ENCODE measurements around the gene SDK1.
"Not testable (repeated sequence)": the region's sequence is repeated elsewhere in the genome, so short reads cannot be mapped to it uniquely, and the experiment has no call there.

The SDK1 gene

GRCh38 chr7:4216016-4216415 is 915.0 kb downstream of the SDK1 start:
- TF ChIP-seq MYC (IDR thresholded peaks at IDR 0.05; ENCODE audit: low read depth, low read length): no peak
- TF ChIP-seq CTCF (IDR thresholded peaks at IDR 0.05; ENCODE audit: low read depth, low read length): no peak
- no peak for TF ChIP-seq MAX (IDR thresholded peaks at IDR 0.05; ENCODE audit: low read depth, low read length)
- no peak for TF ChIP-seq POLR2A (IDR thresholded peaks at IDR 0.05; ENCODE audit: extremely low read depth, insufficient read length)
- no peak for DNase-seq (ENCODE audit: low read depth)
- no peak overlapping the region for H3K4me3 ChIP-seq (ENCODE audit: low read depth, low read length)

GRCh38 chr7:4217126-4217660 is 916.1 kb downstream of the SDK1 start:
- H3K4me3 ChIP-seq (ENCODE audit: low read depth, low read length); DNase-seq (ENCODE audit: low read depth): not testable (repeated sequence)

GRCh38 chr7:4218481-4218880 is 917.4 kb downstream of the SDK1 start:
- H3K4me3 ChIP-seq (ENCODE audit: low read depth, low read length): no peak overlapping the region
- no peak for TF ChIP-seq POLR2A (IDR thresholded peaks at IDR 0.05; ENCODE audit: extremely low read depth, insufficient read length)
- TF ChIP-seq MYC (IDR thresholded peaks at IDR 0.05; ENCODE audit: low read depth, low read length): no peak
- no peak for TF ChIP-seq CTCF (IDR thresholded peaks at IDR 0.05; ENCODE audit: low read depth, low read length)
- no peak for TF ChIP-seq MAX (IDR thresholded peaks at IDR 0.05; ENCODE audit: low read depth, low read length)
- DNase-seq (ENCODE audit: low read depth): no peak

GRCh38 chr7:4220011-4220410 is 919.0 kb downstream of the SDK1 start:
- DNase-seq (ENCODE audit: low read depth): no peak
- no peak overlapping the region for H3K4me3 ChIP-seq (ENCODE audit: low read depth, low read length)
- TF ChIP-seq POLR2A (IDR thresholded peaks at IDR 0.05; ENCODE audit: extremely low read depth, insufficient read length) (no peak), MAX (IDR thresholded peaks at IDR 0.05; ENCODE audit: low read depth, low read length) (no peak), MYC (IDR thresholded peaks at IDR 0.05; ENCODE audit: low read depth, low read length) (no peak), CTCF (IDR thresholded peaks at IDR 0.05; ENCODE audit: low read depth, low read length) (no peak)

GRCh38 chr7:4221043-4221442 is 920.0 kb downstream of the SDK1 start:
- no peak for DNase-seq (ENCODE audit: low read depth)
- TF ChIP-seq MAX (IDR thresholded peaks at IDR 0.05; ENCODE audit: low read depth, low read length) (no peak), CTCF (IDR thresholded peaks at IDR 0.05; ENCODE audit: low read depth, low read length) (no peak), POLR2A (IDR thresholded peaks at IDR 0.05; ENCODE audit: extremely low read depth, insufficient read length) (no peak), MYC (IDR thresholded peaks at IDR 0.05; ENCODE audit: low read depth, low read length) (no peak)

GRCh38 chr7:4222676-4223075 is 921.6 kb downstream of the SDK1 start:
- no peak for DNase-seq (ENCODE audit: low read depth)
- H3K4me3 ChIP-seq (ENCODE audit: low read depth, low read length): no peak overlapping the region
- TF ChIP-seq CTCF (IDR thresholded peaks at IDR 0.05; ENCODE audit: low read depth, low read length): no peak
- no peak for TF ChIP-seq MYC (IDR thresholded peaks at IDR 0.05; ENCODE audit: low read depth, low read length)
- no peak for TF ChIP-seq MAX (IDR thresholded peaks at IDR 0.05; ENCODE audit: low read depth, low read length)
- no peak for TF ChIP-seq POLR2A (IDR thresholded peaks at IDR 0.05; ENCODE audit: extremely low read depth, insufficient read length)

More at GRCh38 chr7:4221043-4221442, 920.0 kb downstream of the SDK1 start:
- no peak overlapping the region for H3K4me3 ChIP-seq (ENCODE audit: low read depth, low read length)

Measured in NB4 (cell line).